ENCODE measurements around the gene SCN2A. TPM values are rescaled to one million over a fixed set of nuclear protein-coding genes. Genes with fewer than 3 reads are reported as not detected.

SCN2A gene
- total RNA-seq, 1 experiment from 2014 or later, result 0.07 TPM

GRCh38 chr2:165401285-165401852, 162.2 kb downstream of the SCN2A start:
- Histone ChIP-seq H3K27ac (ENCODE audit: low read length) (no peak overlapping the region), H3K36me3 (ENCODE audit: low read depth, low read length) (no peaks in the 10 kb centered on the region), H3K9me2 (replicated peaks; ENCODE audit: low read length) (no peaks in the 10 kb centered on the region), H3F3A (ENCODE audit: low read length, unreplicated experiment) (no peaks in the 10 kb centered on the region), H3K4me2 (ENCODE audit: low read length) (no peak overlapping the region), H3K79me2 (ENCODE audit: low read length) (no peaks in the 10 kb centered on the region), H3K27me3 (ENCODE audit: low read length) (no peaks in the 10 kb centered on the region), H3K4me3 (ENCODE audit: low read length) (no peak overlapping the region), H3K9me3 (ENCODE audit: low read length) (no peaks in the 10 kb centered on the region), H4K20me1 (ENCODE audit: low read length) (no peaks in the 10 kb centered on the region), H2AFZ (ENCODE audit: low read length) (0 out of 2 replicates have a peak overlapping the region, but pooled peaks have one; percentile 13), H3K4me1 (ENCODE audit: insufficient read depth, low read length) (peaks cover 23% of the 10 kb centered on the region), H3K9ac (ENCODE audit: low read length) (no peak overlapping the region)
- intact Hi-C loops (cut with micrococcal nuclease), result loop anchor here (1.0 to 10.0 kb wide), 9 partner anchors 163 to 1299 kb away; partner anchors contain the start of genes SCN2A and TTC21B
- DNase-seq (peak; percentile 92), ATAC-seq (peak; percentile 23)
- BruUV-seq (replicated peaks), result no TSS peak
- POLR2A ChIA-PET (ENCODE audit: unreplicated experiment), result no interaction called here
- CTCF ChIA-PET, result interaction anchor here (0.7 kb wide), 1 partner anchor 108 kb away, joined by 3 read pairs; no protein-coding TSS in a partner anchor
- TF ChIP-seq EZH2 (IDR thresholded peaks at IDR 0.05; ENCODE audit: low read length, unreplicated experiment) (no peak), EZH2phosphoT487 (IDR thresholded peaks at IDR 0.05; ENCODE audit: borderline replicate concordance, low read length) (no peak)
- TF ChIP-seq, protein P1, sequence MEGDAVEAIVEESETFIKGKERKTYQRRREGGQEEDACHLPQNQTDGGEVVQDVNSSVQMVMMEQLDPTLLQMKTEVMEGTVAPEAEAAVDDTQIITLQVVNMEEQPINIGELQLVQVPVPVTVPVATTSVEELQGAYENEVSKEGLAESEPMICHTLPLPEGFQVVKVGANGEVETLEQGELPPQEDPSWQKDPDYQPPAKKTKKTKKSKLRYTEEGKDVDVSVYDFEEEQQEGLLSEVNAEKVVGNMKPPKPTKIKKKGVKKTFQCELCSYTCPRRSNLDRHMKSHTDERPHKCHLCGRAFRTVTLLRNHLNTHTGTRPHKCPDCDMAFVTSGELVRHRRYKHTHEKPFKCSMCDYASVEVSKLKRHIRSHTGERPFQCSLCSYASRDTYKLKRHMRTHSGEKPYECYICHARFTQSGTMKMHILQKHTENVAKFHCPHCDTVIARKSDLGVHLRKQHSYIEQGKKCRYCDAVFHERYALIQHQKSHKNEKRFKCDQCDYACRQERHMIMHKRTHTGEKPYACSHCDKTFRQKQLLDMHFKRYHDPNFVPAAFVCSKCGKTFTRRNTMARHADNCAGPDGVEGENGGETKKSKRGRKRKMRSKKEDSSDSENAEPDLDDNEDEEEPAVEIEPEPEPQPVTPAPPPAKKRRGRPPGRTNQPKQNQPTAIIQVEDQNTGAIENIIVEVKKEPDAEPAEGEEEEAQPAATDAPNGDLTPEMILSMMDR (conservative IDR thresholded peaks at IDR 0.05; ENCODE audit: low read depth, low read length), result peak; percentile 97

DNA sequence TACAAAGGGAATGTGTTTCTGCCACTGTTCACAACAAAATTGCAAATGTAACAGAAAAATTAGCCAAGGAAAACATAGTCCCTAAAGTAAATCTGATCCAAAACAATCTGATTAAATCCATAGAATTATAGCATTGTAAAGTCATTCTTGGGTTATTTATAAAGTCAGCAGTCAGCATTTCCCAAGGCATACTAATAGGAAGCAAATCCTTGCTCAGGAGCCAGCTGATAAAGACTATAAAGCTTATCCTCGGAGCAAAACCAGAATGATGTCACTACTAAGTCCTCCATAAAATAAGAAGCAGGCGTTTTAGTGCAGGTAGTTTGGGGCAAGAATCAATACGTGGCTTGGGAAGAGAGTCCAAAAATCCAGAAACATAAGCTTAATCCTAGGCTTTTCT, 162.9 kb downstream of the SCN2A start:
- no peaks in the 10 kb centered on the region for H3K27me3 ChIP-seq (ENCODE audit: low read length)
- no peak overlapping the region for H3K4me3 ChIP-seq (ENCODE audit: low read length)
- CTCF ChIA-PET, result interaction anchor here (0.5 to 1.7 kb wide), 6 partner anchors 67 to 551 kb away, joined by 3 to 6 read pairs (median 3); partner anchors contain the start of genes CSRNP3 and TTC21B
- POLR2A ChIA-PET (ENCODE audit: unreplicated experiment), result interaction anchor here (0.6 kb wide), 1 partner anchor 292 kb away, joined by 3 read pairs; no protein-coding TSS in a partner anchor
- no peak overlapping the region for H3K27ac ChIP-seq (ENCODE audit: low read length)
- no peak overlapping the region for H2AFZ ChIP-seq (ENCODE audit: low read length)
- DNase-seq (peak; percentile 41), ATAC-seq (peak; percentile 25)
- no peaks in the 10 kb centered on the region for H3F3A ChIP-seq (ENCODE audit: low read length, unreplicated experiment)
- H3K4me1 ChIP-seq (ENCODE audit: insufficient read depth, low read length), result peaks cover 29% of the 10 kb centered on the region
- no peaks in the 10 kb centered on the region for H3K9me2 ChIP-seq (replicated peaks; ENCODE audit: low read length)
- no peaks in the 10 kb centered on the region for H3K79me2 ChIP-seq (ENCODE audit: low read length)
- H3K9ac ChIP-seq (ENCODE audit: low read length), result no peak overlapping the region
- intact Hi-C loops (cut with micrococcal nuclease), result loop anchor here (1.0 to 10.0 kb wide), 3 partner anchors 67 to 553 kb away; partner anchors contain the start of genes CSRNP3 and TTC21B
- H4K20me1 ChIP-seq (ENCODE audit: low read length), result no peaks in the 10 kb centered on the region
- no peak overlapping the region for H3K4me2 ChIP-seq (ENCODE audit: low read length)
- H3K36me3 ChIP-seq (ENCODE audit: low read depth, low read length), result no peaks in the 10 kb centered on the region
- no peak for TF ChIP-seq EZH2phosphoT487 (IDR thresholded peaks at IDR 0.05; ENCODE audit: borderline replicate concordance, low read length)
- TF ChIP-seq EZH2 (IDR thresholded peaks at IDR 0.05; ENCODE audit: low read length, unreplicated experiment), result no peak
- TF ChIP-seq, protein P1 (conservative IDR thresholded peaks at IDR 0.05; ENCODE audit: low read depth, low read length), result no peak
- BruUV-seq (replicated peaks), result no TSS peak
- no peaks in the 10 kb centered on the region for H3K9me3 ChIP-seq (ENCODE audit: low read length)

- Histone ChIP-seq H3K4me3 (ENCODE audit: low read length) (no peak overlapping the region), H3K27ac (ENCODE audit: low read length) (peak overlapping the region; percentile 56), H3K4me2 (ENCODE audit: low read length) (peak overlapping the region; percentile 36), H3K27me3 (ENCODE audit: low read length) (no peaks in the 10 kb centered on the region), H3K4me1 (ENCODE audit: insufficient read depth, low read length) (peaks cover 48% of the 10 kb centered on the region), H3K9me2 (replicated peaks; ENCODE audit: low read length) (no peaks in the 10 kb centered on the region), H4K20me1 (ENCODE audit: low read length) (no peaks in the 10 kb centered on the region), H3K9me3 (ENCODE audit: low read length) (no peaks in the 10 kb centered on the region), H3K9ac (ENCODE audit: low read length) (no peak overlapping the region), H3K36me3 (ENCODE audit: low read depth, low read length) (no peaks in the 10 kb centered on the region), H2AFZ (ENCODE audit: low read length) (no peak overlapping the region), H3K79me2 (ENCODE audit: low read length) (no peaks in the 10 kb centered on the region), H3F3A (ENCODE audit: low read length, unreplicated experiment) (no peaks in the 10 kb centered on the region)
- intact Hi-C loops (cut with micrococcal nuclease), result loop anchor here (10.0 kb wide), 1 partner anchor 549 kb away; the partner anchor contains the start of gene TTC21B
- no TSS peak for BruUV-seq (replicated peaks)
- POLR2A ChIA-PET (ENCODE audit: unreplicated experiment), result interaction anchor here (0.5 to 0.6 kb wide), 2 partner anchors 28 to 103 kb away, joined by 4 to 5 read pairs; no protein-coding TSS in a partner anchor
- DNase-seq (peak; percentile 97), ATAC-seq (peak; percentile 56)
- no peak for TF ChIP-seq EZH2phosphoT487 (IDR thresholded peaks at IDR 0.05; ENCODE audit: borderline replicate concordance, low read length)
- TF ChIP-seq, protein P1 (conservative IDR thresholded peaks at IDR 0.05; ENCODE audit: low read depth, low read length), result peak; percentile 52
- CTCF ChIA-PET, result interaction anchor here (0.6 to 1.7 kb wide), 5 partner anchors 63 to 1134 kb away, joined by 3 to 9 read pairs (median 4); partner anchors contain the start of gene CSRNP3
Measured at GRCh38 chr2:165406173-165406572, 167.0 kb downstream of the SCN2A start.
